ENCODE data around the gene PTMS.
A peak's percentile ranks its signal among the peaks of the same experiment; 100 is the strongest.

The PTMS gene

DNA sequence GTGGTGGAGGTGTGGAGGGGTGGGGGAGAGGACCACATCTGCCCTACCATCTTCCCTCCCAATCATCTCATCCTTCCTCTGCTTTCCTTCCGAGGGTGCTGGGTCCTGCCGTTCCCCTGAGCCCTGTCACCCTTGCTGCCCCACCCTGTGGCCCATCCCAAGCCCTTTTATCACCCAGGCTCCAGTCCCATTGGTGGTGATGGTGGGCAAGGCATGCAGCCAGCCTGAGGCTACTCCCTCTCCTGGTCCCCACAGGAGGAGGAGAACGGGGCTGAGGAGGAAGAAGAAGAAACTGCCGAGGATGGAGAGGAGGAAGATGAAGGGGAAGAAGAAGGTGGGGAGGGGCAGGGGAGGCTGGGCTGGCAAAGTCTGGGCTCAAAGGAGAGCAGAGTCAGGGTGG, 3.5 kb downstream of the PTMS start:
- H3K4me3 ChIP-seq (ENCODE audit: low read depth, low read length): peak overlapping the region; percentile 84; the same call in 1 of the 2 replicates
- H3K4me1 ChIP-seq: peaks cover 37% of the 10 kb centered on the region
- TF ChIP-seq, protein P1, sequence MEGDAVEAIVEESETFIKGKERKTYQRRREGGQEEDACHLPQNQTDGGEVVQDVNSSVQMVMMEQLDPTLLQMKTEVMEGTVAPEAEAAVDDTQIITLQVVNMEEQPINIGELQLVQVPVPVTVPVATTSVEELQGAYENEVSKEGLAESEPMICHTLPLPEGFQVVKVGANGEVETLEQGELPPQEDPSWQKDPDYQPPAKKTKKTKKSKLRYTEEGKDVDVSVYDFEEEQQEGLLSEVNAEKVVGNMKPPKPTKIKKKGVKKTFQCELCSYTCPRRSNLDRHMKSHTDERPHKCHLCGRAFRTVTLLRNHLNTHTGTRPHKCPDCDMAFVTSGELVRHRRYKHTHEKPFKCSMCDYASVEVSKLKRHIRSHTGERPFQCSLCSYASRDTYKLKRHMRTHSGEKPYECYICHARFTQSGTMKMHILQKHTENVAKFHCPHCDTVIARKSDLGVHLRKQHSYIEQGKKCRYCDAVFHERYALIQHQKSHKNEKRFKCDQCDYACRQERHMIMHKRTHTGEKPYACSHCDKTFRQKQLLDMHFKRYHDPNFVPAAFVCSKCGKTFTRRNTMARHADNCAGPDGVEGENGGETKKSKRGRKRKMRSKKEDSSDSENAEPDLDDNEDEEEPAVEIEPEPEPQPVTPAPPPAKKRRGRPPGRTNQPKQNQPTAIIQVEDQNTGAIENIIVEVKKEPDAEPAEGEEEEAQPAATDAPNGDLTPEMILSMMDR (IDR thresholded peaks at IDR 0.05; ENCODE audit: low read depth, low read length): no peak
- peaks cover 26% of the 10 kb centered on the region for H3K36me3 ChIP-seq
- H3K27me3 ChIP-seq: no peaks in the 10 kb centered on the region
- no peak for DNase-seq
- no peaks in the 10 kb centered on the region for H3K9me3 ChIP-seq

GRCh38 chr12:6770094-6770493, 3.9 kb downstream of the PTMS start:
- peaks cover 26% of the 10 kb centered on the region for H3K36me3 ChIP-seq
- no peaks in the 10 kb centered on the region for H3K9me3 ChIP-seq
- TF ChIP-seq, protein P1 (IDR thresholded peaks at IDR 0.05; ENCODE audit: low read depth, low read length): no peak
- DNase-seq: no peak
- H3K4me1 ChIP-seq: peaks cover 32% of the 10 kb centered on the region
- H3K4me3 ChIP-seq (ENCODE audit: low read depth, low read length): no peak overlapping the region; the same call in 1 of the 2 replicates
- no peaks in the 10 kb centered on the region for H3K27me3 ChIP-seq

DNA sequence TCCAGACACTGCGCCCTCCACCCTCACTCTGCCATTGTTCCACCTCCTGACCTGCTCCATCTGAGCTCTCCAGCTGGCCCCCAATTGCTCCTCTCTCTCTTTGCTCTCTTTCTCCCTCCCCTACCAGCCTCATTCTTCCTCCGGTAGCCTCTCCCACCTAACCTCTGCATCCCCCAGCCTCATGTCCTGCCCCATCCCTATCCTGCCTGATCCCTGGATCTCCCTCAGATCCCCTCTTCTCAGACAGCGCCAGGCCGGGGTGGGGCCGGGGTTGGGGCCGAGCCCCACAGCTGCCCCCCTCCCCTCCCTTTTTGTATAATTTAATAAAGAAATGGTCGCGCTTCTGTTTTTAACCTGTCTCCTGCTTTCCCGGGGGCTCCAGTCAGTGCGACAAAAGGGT, 4.4 kb downstream of the PTMS start:
- Histone ChIP-seq H3K4me3 (ENCODE audit: low read depth, low read length) (no peak overlapping the region; the same call in 1 of the 2 replicates), H3K4me1 (peaks cover 27% of the 10 kb centered on the region), H3K36me3 (peaks cover 26% of the 10 kb centered on the region), H3K9me3 (no peaks in the 10 kb centered on the region), H3K27me3 (no peaks in the 10 kb centered on the region)
- DNase-seq: no peak
- TF ChIP-seq, protein P1 (IDR thresholded peaks at IDR 0.05; ENCODE audit: low read depth, low read length): no peak

DNA sequence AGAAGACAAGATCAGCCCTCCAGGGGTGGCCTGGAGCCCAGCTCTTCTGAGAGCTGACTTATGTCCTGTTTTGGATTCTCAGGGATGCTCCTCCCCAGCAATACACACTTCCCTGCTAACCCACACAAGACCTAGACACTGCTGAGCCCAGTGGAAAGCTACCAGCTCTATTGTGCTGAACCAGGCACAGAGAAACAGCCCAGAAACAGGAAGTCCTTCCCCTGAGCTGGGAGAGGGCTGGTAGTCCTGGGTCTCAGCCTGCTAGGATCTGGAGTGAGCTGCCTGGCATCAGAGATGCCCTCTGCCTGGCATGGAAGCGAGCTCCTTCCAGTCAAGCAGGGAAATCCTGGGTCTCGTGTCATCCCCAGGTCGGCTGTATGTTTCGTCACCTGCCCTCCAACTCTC, 4.9 kb downstream of the PTMS start:
- H3K27me3 ChIP-seq: no peaks in the 10 kb centered on the region
- no peak for DNase-seq
- TF ChIP-seq, protein P1 (IDR thresholded peaks at IDR 0.05; ENCODE audit: low read depth, low read length): no peak

DNA sequence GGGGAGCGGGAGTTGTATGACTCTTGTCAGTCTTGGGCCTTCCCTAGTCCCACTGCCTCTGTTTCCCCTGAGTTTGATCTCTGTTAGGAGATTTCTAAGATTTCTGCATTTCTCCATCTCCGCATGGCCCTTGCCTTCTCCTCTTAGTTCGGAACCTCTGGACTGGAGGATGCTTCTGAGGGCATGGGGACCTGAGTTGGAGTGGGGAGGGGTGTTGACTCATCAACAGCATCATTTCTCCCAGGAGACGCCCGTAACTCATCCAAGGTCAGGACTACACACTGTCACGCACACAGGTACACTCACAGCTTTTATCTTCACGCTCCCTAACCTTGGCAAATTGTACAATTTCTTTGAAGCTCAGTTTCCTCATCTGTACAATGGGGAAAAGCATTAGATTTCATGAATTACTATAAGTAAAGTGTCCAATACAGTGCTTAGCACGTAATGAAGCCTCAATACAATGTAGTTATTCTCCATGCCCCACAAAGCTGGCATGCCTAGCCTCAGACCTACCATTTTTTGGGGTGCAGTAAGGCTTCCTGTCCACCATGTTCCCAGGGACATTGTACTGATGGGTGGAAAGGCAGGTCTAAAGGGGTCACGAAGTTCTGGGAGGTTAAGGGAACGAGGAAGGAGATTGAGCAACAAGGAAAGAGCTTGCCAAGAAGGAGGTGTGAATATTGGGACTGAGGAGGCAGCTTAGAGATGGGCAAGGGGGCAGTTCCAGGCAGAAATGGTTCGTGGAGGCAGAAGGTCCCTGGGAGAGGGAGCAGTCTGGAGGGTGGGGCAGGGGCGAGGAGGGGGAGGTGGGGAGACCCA, 5.6 kb downstream of the PTMS start:
- TF ChIP-seq, protein P1 (IDR thresholded peaks at IDR 0.05; ENCODE audit: low read depth, low read length): no peak
- peaks cover 26% of the 10 kb centered on the region for H3K36me3 ChIP-seq
- no peaks in the 10 kb centered on the region for H3K27me3 ChIP-seq
- no peaks in the 10 kb centered on the region for H3K9me3 ChIP-seq
- H3K4me3 ChIP-seq (ENCODE audit: low read depth, low read length): no peak overlapping the region
- DNase-seq: no peak
- H3K4me1 ChIP-seq: peaks cover 25% of the 10 kb centered on the region

More for the DNA sequence above, 4.9 kb downstream of the PTMS start:
- Histone ChIP-seq H3K4me3 (ENCODE audit: low read depth, low read length) (no peak overlapping the region), H3K9me3 (no peaks in the 10 kb centered on the region), H3K4me1 (peaks cover 25% of the 10 kb centered on the region), H3K36me3 (peaks cover 26% of the 10 kb centered on the region)

DNA sequence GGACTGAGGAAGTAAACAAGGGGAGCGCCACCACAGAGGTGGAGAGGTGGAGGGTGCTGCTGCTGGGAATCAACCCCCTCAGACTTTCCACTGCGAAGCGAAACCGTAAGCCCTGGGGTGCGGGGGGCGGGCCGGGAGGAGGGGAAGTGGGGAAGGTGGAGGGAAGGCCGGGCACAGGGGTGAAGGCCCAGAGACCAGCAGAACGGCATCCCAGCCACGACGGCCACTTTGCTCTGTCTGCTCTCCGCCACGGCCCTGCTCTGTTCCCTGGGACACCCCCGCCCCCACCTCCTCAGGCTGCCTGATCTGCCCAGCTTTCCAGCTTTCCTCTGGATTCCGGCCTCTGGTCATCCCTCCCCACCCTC, 6.2 kb downstream of the PTMS start, which contains the start of gene LAG3:
TSS of gene LAG3 (plus strand) at position 190 of the 365 bp plus-strand sequence. CDS start 333 bp downstream, outside the sequence.
- TF ChIP-seq, protein P1 (IDR thresholded peaks at IDR 0.05; ENCODE audit: low read depth, low read length): no peak
- no peaks in the 10 kb centered on the region for H3K27me3 ChIP-seq
- H3K4me1 ChIP-seq: peaks cover 25% of the 10 kb centered on the region
- no peak for DNase-seq
- H3K36me3 ChIP-seq: peaks cover 26% of the 10 kb centered on the region
- no peaks in the 10 kb centered on the region for H3K9me3 ChIP-seq
- no peak within 1 kb of the TSS for H3K4me3 ChIP-seq (ENCODE audit: low read depth, low read length)
